ENCODE measurements around the gene TIMP1.

TIMP1 gene

DNA sequence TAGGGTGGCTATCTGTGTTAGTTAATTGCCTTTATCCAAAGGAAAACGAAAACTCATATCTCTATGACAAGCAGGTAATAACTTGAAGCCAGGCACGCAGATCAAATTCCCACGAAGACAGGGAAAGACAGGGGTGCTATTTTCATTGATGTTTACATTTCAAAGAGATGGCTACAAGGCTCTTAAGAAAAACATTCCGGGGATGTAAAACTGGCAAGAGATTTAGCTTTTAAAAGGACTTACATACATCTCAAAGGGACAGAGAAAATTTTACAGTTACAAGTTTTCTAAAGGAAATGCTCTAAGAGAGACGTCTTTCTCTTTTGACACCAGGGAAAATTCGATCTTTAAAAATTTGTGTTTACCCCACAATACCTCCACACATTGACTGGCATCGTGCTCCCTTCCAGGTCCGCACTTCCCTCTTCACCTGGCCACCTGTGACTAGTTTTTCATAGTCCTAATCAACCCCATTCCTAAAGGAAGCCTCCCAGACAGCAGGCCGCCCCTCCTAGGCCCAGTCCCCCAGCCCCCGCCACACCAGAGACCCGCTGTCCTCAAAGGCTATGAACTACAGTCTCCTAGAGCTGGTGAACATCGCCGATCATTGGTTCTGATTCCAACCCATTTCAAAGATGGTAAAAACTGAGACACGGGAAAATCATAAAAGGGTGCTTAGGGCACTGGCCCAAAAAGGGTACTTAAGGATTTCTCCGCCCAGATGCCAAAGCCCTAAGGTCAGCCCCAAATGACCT, 21.9 kb upstream of the TIMP1 start:
- peaks cover 6% of the 10 kb centered on the region for H3K4me1 ChIP-seq (ENCODE audit: insufficient read depth, insufficient read length)

DNA sequence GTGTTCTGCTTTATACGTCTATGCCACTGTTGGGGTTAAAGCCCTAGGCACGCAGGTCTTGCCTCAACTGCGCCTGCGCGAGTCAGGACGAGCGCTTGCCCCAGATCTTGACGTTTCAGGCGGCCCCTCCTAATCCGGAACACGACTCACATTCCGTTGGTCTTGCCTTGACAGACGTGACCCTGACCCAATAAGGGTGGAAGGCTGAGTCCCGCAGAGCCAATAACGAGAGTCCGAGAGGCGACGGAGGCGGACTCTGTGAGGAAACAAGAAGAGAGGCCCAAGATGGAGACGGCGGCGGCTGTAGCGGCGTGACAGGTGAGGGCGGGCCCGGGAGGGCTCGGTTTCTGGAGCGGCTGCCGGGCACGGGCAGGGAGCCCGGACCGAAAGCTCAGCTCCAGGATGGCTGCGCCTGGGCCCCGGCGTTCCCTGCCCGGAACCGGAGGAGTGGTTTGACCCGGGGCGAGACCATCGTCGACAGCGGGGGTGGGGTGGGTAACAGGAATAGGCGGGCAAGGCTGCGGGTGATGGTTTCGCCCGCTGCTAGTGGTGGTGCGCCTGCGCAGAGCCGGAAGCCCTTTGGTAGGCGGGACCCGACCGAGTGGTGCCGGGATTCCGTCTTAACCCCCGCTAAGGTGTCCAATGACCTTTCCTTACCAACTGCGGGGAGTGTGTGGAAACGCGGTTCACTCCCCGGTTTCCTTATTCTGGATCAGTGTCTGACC, 21.1 kb upstream of the TIMP1 start, which contains the start of gene ARAF:
Gene ARAF, plus strand, starts transcription at position 272 of the 725 bp plus-strand sequence. CDS start 1,763 bp downstream, outside the sequence.
- Histone ChIP-seq H3K9me3 (ENCODE audit: insufficient read depth, low read length) (no peaks in the 10 kb centered on the region), H3K4me1 (ENCODE audit: insufficient read depth, insufficient read length) (peaks cover 6% of the 10 kb centered on the region), H3K27me3 (ENCODE audit: insufficient read depth, insufficient read length) (no peaks in the 10 kb centered on the region), H3K36me3 (ENCODE audit: insufficient read depth, insufficient read length, low read length) (peaks cover 38% of the 10 kb centered on the region), H3K4me3 (ENCODE audit: insufficient read length, low read depth) (peak within 1 kb of the TSS; percentile 75), H3K9ac (ENCODE audit: insufficient read length, low read depth) (peak within 1 kb of the TSS; percentile 91)
- DNase-seq (ENCODE audit: low read depth, low spot score): peak; percentile 98
- TF ChIP-seq ZNF274 (IDR thresholded peaks at IDR 0.05; ENCODE audit: low read depth, low read length): no peak
- no peak for TF ChIP-seq SUZ12 (IDR thresholded peaks at IDR 0.05; ENCODE audit: extremely low read depth, insufficient read depth, insufficient read length)
- TF ChIP-seq YY1 (IDR thresholded peaks at IDR 0.05; ENCODE audit: insufficient read depth, insufficient read length): peak; percentile 48

More for the DNA sequence above, 21.9 kb upstream of the TIMP1 start:
- H3K27me3 ChIP-seq (ENCODE audit: insufficient read depth, insufficient read length): no peaks in the 10 kb centered on the region
- peak overlapping the region; percentile 45 for H3K4me3 ChIP-seq (ENCODE audit: insufficient read length, low read depth)
- TF ChIP-seq YY1 (IDR thresholded peaks at IDR 0.05; ENCODE audit: insufficient read depth, insufficient read length) (no peak), ZNF274 (IDR thresholded peaks at IDR 0.05; ENCODE audit: low read depth, low read length) (no peak), SUZ12 (IDR thresholded peaks at IDR 0.05; ENCODE audit: extremely low read depth, insufficient read depth, insufficient read length) (no peak)
- peak overlapping the region; percentile 69 for H3K9ac ChIP-seq (ENCODE audit: insufficient read length, low read depth)
- peaks cover 30% of the 10 kb centered on the region for H3K36me3 ChIP-seq (ENCODE audit: insufficient read depth, insufficient read length, low read length)
- no peak for DNase-seq (ENCODE audit: low read depth, low spot score)
- H3K9me3 ChIP-seq (ENCODE audit: insufficient read depth, low read length): no peaks in the 10 kb centered on the region

DNA sequence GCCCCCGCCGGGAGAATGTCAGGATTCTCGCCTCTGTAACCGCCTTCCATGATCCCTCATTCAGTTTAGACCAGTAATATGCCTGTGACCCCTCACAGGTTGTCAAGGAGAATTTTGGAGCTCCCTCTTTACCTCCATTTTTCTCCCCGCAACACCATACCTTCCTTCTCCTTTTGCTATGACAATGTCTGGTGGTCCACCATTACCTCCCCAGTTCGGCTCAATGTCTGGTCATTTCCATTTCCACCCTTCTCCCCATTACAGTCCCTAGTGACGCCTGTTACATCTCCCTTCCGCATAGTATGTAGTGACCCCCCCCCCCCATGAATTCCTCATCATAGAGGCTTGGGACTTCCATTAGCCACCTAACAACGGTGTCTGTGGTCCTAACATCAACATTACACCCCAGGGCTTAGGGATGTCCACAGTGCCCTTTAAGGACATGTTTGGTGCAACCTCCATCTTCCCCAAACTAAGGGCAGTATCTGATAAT, 20.5 kb upstream of the TIMP1 start:
- no peaks in the 10 kb centered on the region for H3K9me3 ChIP-seq (ENCODE audit: insufficient read depth, low read length)
- H3K9ac ChIP-seq (ENCODE audit: insufficient read length, low read depth): peak overlapping the region; percentile 91
- H3K36me3 ChIP-seq (ENCODE audit: insufficient read depth, insufficient read length, low read length): peaks cover 44% of the 10 kb centered on the region
- H3K4me1 ChIP-seq (ENCODE audit: insufficient read depth, insufficient read length): peaks cover 6% of the 10 kb centered on the region
- H3K27me3 ChIP-seq (ENCODE audit: insufficient read depth, insufficient read length): no peaks in the 10 kb centered on the region
- TF ChIP-seq SUZ12 (IDR thresholded peaks at IDR 0.05; ENCODE audit: extremely low read depth, insufficient read depth, insufficient read length) (no peak), YY1 (IDR thresholded peaks at IDR 0.05; ENCODE audit: insufficient read depth, insufficient read length) (no peak), ZNF274 (IDR thresholded peaks at IDR 0.05; ENCODE audit: low read depth, low read length) (no peak)
- DNase-seq (ENCODE audit: low read depth, low spot score): no peak
- H3K4me3 ChIP-seq (ENCODE audit: insufficient read length, low read depth): peak overlapping the region; percentile 75

DNA sequence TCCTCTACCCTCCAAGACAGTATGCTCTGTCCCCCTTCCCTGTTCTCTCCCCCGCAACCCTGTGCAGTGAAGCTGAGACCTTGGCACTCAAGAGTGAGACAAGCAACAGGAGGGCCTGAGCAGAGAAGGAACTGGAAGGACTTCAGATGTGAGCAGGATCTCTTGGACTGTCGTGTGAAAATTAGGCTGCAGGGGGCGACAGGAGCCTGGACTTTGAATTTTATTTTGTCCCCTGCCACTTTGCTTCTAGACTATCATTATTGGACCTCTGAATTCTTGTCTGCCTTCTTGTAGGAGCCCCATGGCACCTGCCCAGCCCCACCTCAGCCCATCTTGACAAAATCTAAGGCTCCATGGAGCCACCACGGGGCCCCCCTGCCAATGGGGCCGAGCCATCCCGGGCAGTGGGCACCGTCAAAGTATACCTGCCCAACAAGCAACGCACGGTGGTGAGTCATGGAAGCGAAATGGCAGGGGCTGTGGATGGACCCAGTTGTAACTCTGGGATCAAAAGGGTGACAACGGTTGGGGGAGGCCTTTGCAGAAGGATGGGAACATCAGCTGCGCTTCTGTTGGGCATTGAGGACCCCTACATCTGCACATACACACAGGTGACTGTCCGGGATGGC, 19.5 kb upstream of the TIMP1 start:
- H3K9me3 ChIP-seq (ENCODE audit: insufficient read depth, low read length): no peaks in the 10 kb centered on the region
- DNase-seq (ENCODE audit: low read depth, low spot score): no peak
- TF ChIP-seq ZNF274 (IDR thresholded peaks at IDR 0.05; ENCODE audit: low read depth, low read length) (no peak), SUZ12 (IDR thresholded peaks at IDR 0.05; ENCODE audit: extremely low read depth, insufficient read depth, insufficient read length) (no peak), YY1 (IDR thresholded peaks at IDR 0.05; ENCODE audit: insufficient read depth, insufficient read length) (no peak)
- H3K4me3 ChIP-seq (ENCODE audit: insufficient read length, low read depth): no peak overlapping the region
- no peaks in the 10 kb centered on the region for H3K27me3 ChIP-seq (ENCODE audit: insufficient read depth, insufficient read length)
- H3K9ac ChIP-seq (ENCODE audit: insufficient read length, low read depth): no peak overlapping the region
- peaks cover 6% of the 10 kb centered on the region for H3K4me1 ChIP-seq (ENCODE audit: insufficient read depth, insufficient read length)
- H3K36me3 ChIP-seq (ENCODE audit: insufficient read depth, insufficient read length, low read length): peaks cover 54% of the 10 kb centered on the region

DNA sequence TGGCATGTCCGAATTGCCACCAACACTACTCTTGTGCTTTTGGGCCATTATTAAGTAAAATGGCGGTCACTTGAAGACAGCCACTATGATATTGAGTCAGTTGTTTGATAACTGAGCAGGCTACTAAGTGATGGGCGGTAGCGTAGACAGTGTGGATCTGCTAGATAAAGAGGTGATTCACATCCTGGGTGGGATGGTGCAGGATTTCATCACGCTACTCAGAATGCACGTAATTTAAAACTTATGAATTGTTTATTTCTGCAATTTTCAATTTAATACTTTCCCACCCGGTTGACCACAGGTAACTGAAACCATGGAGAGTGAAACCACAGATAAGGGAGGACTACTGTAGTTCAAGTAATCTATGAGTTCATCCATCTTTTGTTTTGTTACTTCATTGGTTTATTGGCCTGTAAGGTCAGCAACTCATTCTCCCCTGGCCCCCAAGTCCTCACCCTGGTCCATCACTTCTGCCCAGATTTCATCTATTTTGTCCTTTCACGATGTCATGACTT, 18.4 kb upstream of the TIMP1 start:
- no peaks in the 10 kb centered on the region for H3K9me3 ChIP-seq (ENCODE audit: insufficient read depth, low read length)
- no peak overlapping the region for H3K4me3 ChIP-seq (ENCODE audit: insufficient read length, low read depth)
- H3K36me3 ChIP-seq (ENCODE audit: insufficient read depth, insufficient read length, low read length): peaks cover 65% of the 10 kb centered on the region
- no peak for DNase-seq (ENCODE audit: low read depth, low spot score)
- H3K9ac ChIP-seq (ENCODE audit: insufficient read length, low read depth): no peak overlapping the region
- TF ChIP-seq SUZ12 (IDR thresholded peaks at IDR 0.05; ENCODE audit: extremely low read depth, insufficient read depth, insufficient read length) (no peak), ZNF274 (IDR thresholded peaks at IDR 0.05; ENCODE audit: low read depth, low read length) (no peak), YY1 (IDR thresholded peaks at IDR 0.05; ENCODE audit: insufficient read depth, insufficient read length) (no peak)
- peaks cover 6% of the 10 kb centered on the region for H3K4me1 ChIP-seq (ENCODE audit: insufficient read depth, insufficient read length)
- H3K27me3 ChIP-seq (ENCODE audit: insufficient read depth, insufficient read length): no peaks in the 10 kb centered on the region

DNA sequence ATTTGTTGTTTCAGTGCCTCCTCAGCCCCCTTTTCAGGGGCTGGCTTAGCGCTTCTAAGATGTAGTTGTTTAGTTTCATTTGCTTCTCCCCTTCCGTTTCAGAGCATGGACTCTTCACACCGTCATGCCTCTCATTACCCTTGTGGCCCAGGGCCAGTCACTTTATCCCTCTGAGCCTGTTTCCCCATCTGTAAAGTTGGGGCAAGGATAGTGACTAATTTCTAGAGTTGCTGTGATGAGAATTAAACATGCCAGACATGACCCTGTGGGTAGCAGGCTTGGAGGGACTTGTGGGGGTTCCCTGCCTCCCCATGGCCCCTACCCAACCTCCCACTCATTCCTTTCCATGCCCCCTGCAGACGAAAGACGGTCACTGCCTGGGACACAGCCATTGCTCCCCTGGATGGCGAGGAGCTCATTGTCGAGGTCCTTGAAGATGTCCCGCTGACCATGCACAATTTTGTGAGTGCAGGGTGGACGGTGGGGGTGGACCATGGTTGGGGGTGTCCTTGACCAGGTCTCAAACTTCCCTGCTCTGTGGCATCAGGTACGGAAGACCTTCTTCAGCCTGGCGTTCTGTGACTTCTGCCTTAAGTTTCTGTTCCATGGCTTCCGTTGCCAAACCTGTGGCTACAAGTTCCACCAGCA, 17.7 kb upstream of the TIMP1 start:
- H3K36me3 ChIP-seq (ENCODE audit: insufficient read depth, insufficient read length, low read length): peaks cover 73% of the 10 kb centered on the region
- no peaks in the 10 kb centered on the region for H3K27me3 ChIP-seq (ENCODE audit: insufficient read depth, insufficient read length)
- TF ChIP-seq SUZ12 (IDR thresholded peaks at IDR 0.05; ENCODE audit: extremely low read depth, insufficient read depth, insufficient read length) (no peak), YY1 (IDR thresholded peaks at IDR 0.05; ENCODE audit: insufficient read depth, insufficient read length) (no peak), ZNF274 (IDR thresholded peaks at IDR 0.05; ENCODE audit: low read depth, low read length) (no peak)
- no peak overlapping the region for H3K4me3 ChIP-seq (ENCODE audit: insufficient read length, low read depth)
- no peaks in the 10 kb centered on the region for H3K9me3 ChIP-seq (ENCODE audit: insufficient read depth, low read length)
- no peak overlapping the region for H3K9ac ChIP-seq (ENCODE audit: insufficient read length, low read depth)
- peaks cover 6% of the 10 kb centered on the region for H3K4me1 ChIP-seq (ENCODE audit: insufficient read depth, insufficient read length)
- DNase-seq (ENCODE audit: low read depth, low spot score): no peak

Measured in NT2/D1 (cell line).